ENCODE measurements around the gene GJA5.

Gene GJA5

GRCh38 chr1:147723691-147724323 is 36.6 kb downstream of the GJA5 start:
- peak; percentile 12 for DNase-seq

- no peak for DNase-seq
Observed at GRCh38 chr1:147722124-147722523, 38.3 kb downstream of the GJA5 start.

DNA sequence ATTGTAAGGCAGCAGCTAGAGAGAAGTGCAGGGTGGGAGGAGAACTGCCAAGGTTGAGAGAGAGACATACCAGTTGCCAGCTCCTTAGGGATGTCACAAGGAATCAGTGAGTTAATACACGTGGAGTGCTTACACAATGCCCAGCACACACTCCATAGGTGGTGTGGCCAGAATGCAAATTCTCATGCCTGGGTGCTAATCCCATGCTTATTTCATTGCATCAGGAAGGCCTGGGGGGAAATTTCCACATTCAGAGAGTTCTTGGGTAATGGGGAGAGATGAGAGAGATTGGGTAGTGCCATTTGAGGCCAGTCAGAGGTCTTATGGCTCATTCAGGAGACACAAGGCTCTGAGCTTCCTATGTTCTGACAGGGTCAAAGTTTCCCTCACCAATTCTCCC is 38.7 kb downstream of the GJA5 start:
- no peak for DNase-seq

DNA sequence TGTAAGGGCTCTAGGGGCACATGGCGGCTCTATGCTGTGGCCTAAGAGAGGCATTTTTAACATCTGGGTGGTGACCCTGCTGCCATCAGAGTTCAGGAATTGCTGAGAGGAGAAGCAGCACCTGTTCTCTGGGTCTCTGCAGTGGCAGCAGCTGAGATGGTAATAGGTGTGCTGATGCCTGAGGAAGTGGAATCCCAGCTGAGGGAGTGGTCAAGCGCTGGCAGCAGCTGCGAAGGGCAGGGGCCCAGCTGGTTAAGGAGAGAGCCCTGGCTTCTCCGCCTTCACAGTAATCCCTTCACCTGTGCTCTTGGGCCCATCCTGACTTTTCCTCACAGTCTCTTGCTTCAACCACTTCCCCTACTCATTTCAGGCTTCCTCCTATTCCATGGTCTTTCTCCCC is 39.8 kb downstream of the GJA5 start:
- no peak for DNase-seq

DNA sequence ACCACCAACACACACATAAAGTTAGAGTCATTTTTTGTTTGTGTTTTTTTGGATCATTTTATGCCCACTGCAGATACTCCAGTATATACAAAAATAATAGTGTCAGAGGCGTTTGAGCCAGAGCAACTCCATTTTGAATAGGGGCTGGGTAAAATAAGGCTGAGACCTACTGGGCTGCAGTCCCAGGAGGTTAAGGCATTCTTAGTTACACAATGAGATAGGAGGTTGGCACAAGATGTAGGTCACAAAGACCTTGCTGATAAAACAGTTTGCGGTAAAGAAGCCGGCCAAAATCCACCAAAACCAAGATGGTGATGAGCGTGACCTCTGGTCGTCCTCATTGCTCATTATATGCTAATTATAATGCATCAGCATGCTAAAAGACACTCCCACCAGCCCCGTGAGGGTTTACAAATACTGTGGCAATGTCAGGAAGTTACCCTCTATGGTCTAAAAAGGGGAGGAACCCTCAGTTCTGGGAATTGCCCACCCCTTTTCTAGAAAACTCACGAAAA is 40.6 kb downstream of the GJA5 start:
- DNase-seq: no peak

- DNase-seq: no peak
Observed at GRCh38 chr1:147719029-147719698, 41.2 kb downstream of the GJA5 start.

GRCh38 chr1:147717706-147718097 is 42.7 kb downstream of the GJA5 start:
- DNase-seq: no peak

- peak; percentile 29 for DNase-seq
Observed at GRCh38 chr1:147717051-147717705, 43.2 kb downstream of the GJA5 start.

- no peak for DNase-seq
Observed at GRCh38 chr1:147712605-147713004, 47.8 kb downstream of the GJA5 start.

Data from NCI-H146 (cell line).